HL-60/S4 (cell line): ENCODE measurements around the gene TSSK1B.
"Not testable (repeated sequence)": the region's sequence is repeated elsewhere in the genome, so short reads cannot be mapped to it uniquely, and the experiment has no call there.

Source experiments
- in situ Hi-C: fragments of 300-500 bp; cut with MboI; formaldehyde crosslinking; loops from 2 replicates; pipeline ENCODE4 v1.14.3; 2022; ENCODE audit warnings: low sequenced_read_pairs

Gene TSSK1B, protein sequence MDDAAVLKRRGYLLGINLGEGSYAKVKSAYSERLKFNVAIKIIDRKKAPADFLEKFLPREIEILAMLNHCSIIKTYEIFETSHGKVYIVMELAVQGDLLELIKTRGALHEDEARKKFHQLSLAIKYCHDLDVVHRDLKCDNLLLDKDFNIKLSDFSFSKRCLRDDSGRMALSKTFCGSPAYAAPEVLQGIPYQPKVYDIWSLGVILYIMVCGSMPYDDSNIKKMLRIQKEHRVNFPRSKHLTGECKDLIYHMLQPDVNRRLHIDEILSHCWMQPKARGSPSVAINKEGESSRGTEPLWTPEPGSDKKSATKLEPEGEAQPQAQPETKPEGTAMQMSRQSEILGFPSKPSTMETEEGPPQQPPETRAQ

DNA sequence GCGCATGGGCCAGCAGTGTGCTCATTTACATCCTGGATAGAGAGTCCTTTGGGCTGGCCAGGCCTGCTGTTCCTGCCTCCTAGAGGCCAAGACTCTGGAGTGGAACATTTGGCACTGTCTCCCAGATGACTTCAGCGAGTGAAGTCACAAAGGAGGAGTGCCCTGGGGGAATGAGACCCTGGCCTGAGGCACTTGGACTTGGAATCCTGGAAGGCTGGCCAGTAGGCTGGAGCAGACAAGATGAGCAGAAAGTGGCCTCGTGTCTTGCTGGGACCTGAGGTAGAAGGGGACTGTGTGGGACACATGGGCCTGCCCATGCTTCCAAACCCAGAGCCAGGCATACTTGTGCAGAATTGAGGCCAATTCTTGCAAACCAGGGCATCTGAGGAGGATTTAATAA, at the start of gene TSSK1B:
Gene TSSK1B, minus strand, starts transcription at position 101 of the 400 bp plus-strand sequence. CDS start 150 bp downstream, outside the sequence.
- in situ Hi-C loops: no loop called here

DNA sequence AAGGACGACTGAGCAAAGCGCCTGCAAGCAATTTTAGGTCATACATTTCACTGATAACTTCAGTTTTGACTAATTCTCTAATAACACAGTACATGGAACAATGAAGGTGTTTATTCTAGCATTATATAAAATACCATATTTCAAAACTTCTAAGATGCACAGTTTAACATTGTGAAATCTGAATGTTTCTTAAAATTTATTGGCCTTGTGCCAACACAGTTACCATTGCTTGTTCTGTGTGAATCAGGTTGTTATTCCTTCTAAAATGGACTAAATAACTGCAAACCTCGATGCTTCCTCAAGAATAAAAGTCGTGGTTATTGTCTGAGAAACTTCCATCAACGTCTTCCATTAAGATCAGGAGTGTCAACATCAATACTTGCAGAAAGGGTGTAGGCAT, 45.5 kb upstream of the TSSK1B start:
- in situ Hi-C loops: no loop called here

DNA sequence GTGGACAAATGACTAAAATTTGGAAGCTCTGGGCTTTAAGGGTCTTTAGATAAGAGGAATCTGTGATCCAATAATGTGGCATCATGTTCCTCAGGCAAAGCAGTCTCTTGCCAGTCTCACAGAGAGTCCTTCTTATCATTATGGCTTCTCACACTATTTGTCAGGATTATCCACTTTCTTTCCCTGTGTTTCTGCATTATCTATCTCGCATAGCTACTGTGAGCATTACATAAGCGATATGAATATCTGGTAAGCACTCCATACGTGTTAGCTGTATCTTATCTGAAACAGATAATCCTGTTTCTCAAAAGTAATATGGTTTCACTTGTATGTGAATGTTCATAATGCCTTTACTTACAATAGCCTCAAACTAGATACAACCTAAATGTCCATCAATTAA, 43.9 kb upstream of the TSSK1B start:
- in situ Hi-C loops: no loop called here

DNA sequence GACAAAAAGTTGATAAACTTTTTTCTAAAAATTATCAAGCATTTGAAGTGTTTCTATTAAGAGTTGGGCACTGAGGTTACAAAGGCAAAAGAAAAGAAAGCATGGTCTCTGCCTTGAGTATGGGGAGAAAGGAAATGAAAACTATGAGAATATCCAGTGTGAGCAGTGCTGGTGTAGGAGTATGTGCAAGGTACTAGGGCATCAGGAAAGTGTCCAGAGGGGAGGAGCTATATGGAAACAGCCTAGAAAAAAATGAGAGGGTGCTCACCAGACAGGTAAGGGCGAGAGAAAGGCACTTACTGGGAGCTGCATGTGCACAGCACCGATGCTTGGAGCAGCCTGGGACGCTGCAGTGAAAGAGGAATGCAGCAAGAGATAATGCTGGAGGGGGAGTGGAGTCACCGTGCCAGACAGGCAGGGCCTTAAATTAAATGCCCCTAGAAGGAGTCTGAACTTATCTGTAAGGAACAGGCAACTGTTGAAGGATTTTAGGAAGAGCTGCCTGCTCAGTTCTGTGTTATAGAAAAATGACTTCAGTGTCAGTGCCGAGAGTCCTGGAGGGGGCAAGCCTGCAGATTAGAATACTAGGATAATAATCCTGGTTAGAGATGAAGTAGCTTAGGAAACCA, 39.4 kb upstream of the TSSK1B start:
- in situ Hi-C loops: no loop called here

DNA sequence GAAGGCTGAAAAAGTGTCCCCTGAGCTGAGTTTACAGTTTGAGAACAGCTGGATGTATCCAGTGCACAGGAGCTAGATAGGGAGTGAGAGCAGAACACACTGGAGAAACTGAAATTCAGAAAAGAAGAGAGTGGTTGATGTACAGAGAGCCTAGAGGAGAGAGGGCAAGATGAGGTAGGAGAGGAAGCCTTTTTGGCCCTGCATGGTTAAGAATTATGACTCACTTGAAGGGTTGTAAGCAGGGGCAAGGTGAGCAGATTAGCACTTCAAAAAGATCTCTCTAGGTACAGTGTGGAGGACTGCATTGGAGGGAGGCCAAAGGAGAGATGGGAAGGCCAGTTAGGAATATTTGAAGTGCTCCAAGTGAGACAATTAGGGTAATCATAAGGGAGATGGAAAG, 28.2 kb upstream of the TSSK1B start:
- in situ Hi-C loops: no loop called here

DNA sequence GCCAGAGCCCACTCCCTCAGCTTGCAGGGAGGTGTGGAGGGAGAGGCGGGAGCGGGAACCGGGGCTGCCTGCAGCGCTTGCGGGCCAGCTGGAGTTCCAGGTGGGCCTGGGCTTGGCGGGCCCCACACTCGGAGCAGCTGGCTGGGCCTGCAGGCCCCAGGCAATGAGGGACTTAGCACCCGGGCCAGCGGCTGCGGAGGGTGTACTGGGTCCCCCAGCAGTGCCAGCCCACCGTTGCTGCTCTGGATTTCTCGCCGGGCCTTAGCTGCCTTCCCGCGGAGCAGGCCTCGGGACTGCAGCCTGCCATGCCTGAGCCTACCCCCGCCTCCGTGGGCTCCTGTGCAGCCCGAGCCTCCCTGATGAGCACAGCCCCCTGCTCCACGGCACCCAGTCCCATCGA, 22.3 kb upstream of the TSSK1B start:
- in situ Hi-C loops: not testable (repeated sequence)

DNA sequence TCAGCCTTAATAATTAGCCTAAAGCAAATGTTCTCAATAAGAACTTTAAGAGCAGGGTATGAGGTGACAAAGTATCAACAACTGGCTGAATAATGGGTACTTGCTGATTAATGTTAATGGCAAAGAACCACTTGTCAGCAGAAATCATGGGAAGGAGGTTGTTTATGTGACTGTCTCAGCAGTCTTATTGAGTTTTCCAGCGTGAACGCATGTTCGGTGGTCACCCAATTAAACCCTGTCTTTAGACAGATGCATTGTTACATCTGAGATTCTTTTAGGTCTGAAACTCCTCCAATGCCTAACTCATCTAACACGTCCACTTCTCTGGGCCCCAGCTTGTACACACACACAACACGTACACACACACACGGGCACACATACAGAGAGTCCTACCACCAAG, 18.2 kb upstream of the TSSK1B start:
- in situ Hi-C loops: no loop called here

DNA sequence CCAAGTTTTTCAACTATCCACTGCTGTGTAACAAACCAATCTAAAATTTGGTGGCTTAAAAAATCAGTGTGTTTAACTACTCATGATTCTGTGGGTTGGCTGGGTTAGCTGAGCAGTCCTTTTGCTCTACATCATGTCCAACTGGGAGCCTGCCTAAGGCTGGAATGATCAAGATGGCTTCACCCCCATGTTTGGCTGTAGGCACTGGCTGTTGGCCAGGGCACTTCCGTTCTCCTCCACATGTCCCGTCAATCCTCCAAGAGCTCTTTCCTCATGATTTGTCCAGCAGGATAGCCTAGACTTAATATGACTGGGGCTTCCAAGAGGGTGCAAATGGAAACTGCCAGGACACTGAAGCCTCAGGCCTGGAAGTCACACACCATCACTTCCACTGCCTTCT, 17.0 kb upstream of the TSSK1B start:
- in situ Hi-C loops: no loop called here

DNA sequence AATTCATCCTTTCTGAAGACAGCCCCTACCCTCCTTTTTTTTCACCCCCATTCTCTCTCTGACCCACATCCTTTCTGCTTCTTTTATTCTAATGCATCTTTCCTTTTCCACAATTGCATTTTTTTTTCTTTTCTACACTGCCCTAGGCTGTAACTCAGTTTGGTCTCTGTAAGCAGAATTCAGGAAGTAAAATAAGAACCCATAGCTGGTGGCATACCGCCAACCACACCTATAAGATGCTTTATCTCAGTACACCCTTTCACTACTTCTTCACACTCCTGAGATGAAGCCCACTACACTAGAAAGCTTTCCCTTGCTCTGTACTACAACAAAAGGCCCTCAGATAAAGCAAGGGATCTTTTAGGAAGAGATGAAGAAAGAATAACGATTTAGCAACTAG, 16.1 kb upstream of the TSSK1B start:
- in situ Hi-C loops: no loop called here

DNA sequence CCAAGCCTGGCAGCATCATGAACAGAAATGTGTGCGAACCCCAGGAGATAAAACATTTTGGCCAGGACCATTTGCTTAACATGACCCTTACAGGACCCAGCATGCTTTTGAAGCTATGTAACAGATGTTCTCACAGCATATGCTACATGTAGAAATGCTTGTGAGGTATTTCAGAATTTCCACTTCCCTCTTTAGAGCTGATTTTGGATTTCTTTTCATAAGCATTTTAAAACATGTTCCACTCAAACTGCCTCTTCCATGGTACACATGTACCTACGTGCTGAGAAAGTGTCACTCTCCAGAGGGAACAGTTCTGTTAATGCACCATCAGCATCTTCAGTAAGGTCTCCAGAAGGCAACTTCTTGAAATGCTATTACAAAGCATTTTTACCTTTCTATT, 15.7 kb upstream of the TSSK1B start:
- in situ Hi-C loops: no loop called here

DNA sequence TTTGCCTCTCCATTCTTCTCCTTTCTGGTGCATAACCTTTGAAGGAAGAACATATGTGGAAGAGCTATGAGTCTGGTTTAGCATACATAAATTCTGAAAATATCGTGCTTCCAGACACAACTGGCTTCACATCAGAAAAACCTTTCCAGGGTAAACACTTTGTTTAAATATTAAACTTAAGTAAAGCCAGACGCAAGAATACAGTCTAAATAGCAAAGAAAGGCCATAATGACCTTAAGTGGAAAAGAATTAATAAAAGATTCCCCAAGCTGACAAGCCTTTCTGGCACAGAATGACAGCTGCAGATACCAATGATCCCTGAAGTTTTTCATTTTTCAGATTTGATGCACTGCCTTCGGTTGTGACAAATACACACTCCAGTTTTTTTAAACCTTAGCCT, 13.5 kb upstream of the TSSK1B start:
- in situ Hi-C loops: no loop called here

DNA sequence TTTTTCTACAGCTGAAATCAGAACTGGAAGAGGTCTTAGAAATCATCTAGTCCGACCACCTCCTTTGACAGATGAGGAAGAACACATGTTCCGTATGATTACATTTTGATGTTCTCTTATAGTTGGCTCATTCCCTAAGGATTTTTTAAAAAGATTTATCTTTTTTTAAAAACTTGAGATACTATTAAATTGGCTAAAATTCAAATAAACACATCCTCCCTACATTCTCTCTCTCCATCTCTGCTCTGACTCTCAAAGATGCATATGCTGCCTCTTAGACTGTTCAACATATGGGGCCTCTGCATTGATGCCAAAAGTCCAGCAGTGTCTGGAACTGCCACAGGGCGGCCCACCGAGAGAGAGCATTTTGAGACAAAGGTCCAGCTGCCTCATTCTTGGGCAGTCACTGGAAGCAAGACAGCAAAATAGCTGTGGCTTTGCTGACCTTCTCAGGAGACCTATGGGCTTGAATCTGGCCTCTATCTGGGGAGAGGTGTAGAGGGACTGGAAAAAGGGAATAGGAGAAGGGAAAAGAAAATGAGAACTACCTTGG, 12.8 kb upstream of the TSSK1B start:
- in situ Hi-C loops: no loop called here

DNA sequence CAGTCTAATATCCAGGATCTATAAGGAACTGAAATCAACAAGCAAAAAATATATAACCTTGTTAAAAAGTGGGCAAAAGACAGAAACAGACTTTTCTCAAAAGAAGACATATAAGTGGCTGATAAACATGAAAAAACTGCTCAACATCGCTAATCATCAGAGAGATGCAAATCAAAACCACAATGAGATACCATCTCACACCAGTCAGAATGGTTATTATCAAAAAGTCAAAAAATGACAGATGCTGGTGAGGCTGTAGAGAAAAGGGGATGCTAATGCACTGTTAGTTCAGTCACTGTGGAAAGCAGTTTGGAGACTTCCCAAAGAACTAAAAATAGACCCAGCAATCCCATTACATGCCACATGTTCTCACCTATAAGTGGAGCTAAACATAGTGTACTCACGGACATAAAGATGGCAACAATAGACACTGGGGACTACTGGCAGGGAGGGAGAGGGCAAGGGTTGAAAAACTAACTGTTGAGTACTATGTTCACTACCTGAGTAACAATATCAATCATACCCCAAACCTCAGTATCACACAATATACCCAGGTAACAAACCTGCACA, 11.7 kb upstream of the TSSK1B start:
- in situ Hi-C loops: no loop called here

DNA sequence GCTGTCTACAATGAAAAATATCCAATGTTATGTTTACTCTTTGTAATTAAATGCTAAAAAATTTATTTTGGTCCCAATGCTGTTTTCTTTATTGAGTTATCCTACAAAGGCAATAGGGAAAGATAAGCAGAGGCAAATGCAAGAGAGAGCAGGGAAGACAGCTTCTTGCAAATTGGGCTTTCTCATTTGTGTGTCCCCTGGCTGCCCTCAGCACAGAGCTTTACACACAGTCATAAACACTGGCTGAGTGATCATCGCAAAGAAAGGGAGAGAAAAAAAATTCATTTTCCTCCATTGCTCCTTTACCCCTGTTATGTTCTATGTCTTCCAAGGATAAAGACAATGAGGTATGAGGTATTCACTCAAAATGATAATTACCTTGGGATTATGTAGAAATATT, 2.3 kb upstream of the TSSK1B start:
- in situ Hi-C loops: no loop called here

DNA sequence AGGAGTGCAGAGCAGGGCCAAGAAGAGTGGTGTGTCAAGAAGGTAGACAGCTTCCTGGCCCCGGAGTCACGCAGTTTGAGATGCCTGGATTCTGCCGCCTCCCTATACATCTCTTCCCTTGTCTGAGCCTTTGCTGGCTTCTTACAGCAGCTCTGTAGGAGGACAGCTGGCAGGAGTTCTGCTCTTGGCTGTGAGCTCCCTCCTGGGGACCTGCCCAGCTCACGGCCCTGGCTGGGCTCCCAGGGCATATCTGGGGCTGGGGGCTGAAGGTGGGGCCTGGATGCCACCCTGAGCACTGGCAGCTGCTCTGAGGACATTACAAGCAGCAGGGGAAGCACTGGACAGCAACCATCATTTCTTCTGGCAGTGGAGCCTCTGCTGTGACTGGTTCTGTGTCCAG, 786 bp upstream of the TSSK1B start:
- in situ Hi-C loops: no loop called here

DNA sequence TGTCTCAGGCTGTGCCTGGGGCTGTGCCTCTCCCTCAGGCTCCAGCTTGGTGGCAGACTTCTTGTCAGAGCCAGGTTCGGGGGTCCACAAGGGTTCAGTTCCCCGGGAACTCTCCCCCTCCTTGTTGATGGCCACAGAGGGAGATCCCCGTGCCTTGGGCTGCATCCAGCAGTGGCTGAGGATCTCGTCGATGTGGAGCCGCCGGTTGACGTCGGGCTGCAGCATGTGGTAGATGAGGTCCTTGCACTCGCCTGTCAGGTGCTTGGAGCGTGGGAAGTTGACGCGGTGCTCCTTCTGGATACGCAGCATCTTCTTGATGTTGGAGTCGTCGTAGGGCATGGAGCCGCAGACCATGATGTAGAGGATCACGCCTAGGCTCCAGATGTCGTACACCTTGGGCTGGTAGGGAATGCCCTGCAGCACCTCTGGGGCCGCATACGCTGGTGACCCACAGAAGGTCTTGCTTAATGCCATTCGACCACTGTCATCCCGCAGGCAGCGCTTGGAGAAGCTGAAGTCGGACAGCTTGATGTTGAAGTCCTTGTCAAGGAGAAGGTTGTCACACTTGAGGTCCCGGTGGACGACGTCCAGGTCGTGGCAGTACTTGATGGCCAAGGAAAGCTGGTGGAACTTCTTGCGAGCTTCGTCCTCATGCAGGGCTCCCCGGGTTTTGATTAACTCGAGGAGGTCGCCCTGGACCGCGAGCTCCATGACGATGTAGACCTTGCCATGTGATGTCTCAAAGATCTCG, 752 bp downstream of the TSSK1B start:
- in situ Hi-C loops: no loop called here

DNA sequence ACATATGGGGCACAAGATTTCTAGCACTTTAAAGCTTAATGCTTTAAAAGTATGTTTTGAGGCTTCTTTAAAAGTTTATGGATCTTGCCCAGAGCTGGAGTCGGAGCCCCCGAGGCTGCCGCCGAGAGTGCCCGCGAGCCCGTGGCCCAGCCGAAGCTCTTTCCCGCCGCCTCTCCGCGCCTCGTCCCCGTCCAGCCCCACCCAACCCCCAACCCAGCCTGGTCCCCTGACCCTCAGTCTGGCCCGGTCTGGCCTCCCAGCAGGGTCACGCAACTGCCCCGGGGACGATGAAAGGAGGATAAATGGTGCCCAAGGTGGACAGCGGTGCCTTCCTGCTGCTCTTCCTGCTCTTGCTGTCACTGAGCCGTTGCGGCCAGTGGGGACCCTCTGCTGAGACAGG, 1.7 kb downstream of the TSSK1B start:
- in situ Hi-C loops: no loop called here

DNA sequence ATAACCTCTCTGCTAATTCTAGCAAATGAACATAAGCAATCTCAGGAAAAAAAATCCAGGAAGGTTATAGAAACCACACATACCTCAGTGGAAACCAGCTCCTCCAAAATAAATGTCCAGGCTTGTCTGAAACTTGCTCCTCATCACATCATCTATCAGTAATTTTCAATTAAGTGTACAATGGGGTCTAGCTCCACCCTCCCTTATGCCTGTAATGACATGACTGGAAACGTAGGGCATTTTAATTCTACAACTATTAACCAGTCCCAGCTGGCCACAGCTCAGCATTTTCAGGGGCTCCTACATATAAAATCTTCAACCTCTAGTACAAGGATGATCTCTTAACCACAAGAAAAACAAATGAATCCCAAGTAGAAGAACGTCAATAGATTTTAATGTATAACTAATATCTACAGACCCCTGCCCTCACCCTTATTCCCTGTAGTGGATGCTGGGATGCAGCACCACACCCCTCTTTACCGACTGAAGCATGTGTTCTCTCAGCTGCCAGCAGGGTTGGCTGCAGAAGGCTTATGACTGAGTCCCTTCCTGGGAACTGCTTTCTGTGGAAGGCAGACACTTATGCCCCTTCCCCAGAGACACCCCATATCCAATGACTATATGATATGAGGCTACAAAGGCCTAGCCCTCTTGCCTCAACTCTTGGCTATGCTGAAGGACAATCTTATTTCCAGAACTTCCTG, 6.8 kb downstream of the TSSK1B start:
- in situ Hi-C loops: no loop called here

DNA sequence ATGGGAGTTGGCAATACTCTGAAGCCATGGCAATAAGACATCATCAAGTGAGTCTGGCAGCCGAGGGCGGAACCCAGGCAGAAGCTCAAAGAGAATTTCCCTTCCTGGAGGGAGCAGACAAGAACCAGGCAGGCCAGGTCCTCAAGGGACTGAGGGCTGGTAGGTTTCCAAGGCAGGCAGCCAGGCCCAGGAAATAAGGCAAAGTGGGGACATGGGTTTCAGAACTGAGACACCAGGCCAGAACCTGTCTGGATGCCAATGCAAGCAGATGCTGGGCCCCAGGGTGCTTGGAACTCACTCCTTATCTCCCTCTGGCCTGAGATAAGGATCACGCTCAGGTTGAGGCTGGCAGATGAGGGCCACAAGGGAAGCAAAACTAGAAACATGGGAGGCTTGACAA, 8.9 kb downstream of the TSSK1B start:
- in situ Hi-C loops: no loop called here

DNA sequence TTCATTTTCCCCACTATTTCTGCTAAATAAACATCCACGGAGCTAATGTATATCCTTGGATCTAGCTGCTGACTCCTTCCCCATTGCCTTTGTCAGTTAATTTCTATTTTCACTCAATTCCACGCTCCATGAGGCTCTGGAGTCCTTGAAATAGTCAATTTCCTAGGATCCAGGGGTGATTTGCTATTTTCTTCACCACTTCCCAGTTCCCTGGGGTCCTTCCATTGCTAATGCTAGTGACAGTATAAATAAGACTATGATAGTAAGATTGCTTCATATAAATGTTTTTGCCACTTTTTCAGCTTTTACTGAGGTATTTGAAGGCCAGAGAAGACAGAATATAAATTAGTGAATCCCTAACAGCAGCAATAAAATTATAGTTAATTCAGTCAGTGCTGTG, 13.1 kb downstream of the TSSK1B start:
- in situ Hi-C loops: no loop called here

DNA sequence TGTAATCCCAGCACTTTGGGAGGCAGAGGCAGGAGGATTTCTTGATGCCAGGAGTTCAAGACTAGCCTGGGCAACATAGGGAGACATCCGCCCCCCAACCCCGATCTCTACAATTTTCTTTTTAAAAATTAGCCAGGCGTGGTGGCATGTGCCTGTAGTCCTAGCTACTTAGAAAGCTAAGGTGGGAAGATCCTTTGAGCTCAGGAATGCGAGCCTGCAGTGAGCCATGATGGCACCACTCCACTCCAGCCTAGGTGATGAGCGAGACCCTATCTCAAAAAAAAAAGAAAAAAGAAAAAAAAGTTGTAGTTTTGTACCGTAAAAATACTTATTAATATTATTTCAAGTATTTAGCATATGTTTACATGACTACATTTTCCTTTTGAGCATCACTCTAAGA, 29.3 kb downstream of the TSSK1B start:
- in situ Hi-C loops: no loop called here
